Superior temporal gyrus (tissue), 1 donor: ENCODE measurements around the gene TIMM13.

Source experiments
- DNase-seq: peaks from one replicate; pipeline ENCODE4 v3.0.0-alpha.2; 2016; ENCODE audit errors: extremely low spot score

TIMM13 gene

DNA sequence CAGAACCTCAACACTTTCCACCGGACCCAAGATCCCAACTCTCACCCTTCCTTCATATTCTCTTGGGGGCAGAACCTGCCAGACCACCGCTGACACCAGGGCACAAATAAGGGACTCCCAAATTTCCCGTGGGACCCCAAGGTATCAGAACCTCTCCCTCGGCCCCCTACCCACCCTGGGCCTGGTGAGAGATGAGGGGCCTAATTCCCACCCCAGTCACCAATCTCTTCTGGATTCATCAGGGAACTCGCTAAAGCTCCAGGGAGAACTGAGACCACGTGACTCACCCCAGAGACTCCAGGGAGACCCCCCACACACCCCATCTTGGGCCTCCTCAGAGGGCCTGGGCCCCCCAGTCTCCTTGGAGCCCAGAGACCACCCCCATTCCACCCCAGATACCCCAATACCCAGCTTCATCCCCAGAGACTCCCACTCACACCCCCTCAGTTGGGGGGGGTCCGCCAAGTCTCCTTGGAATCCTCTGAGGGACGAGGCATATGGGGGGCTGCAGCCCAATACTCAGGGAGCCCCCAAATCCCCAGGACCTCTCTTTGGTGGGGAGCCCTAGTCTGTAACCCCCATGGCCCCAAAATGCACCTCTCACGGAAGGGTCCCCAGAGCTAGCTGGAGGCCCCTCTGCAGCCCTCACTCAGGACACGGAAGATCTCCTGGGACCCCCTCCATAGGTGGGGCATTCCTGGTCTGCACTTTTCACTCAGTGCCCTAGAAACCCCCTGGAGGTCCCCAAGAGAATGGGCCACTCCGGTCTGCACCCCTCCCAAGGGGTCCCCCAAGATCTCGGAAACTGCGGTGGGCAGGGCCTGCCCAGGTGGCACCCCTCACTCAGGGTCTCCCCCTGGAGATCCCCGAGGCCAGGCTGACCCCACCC, 27.8 kb upstream of the TIMM13 start:
- DNase-seq, result no peak

DNA sequence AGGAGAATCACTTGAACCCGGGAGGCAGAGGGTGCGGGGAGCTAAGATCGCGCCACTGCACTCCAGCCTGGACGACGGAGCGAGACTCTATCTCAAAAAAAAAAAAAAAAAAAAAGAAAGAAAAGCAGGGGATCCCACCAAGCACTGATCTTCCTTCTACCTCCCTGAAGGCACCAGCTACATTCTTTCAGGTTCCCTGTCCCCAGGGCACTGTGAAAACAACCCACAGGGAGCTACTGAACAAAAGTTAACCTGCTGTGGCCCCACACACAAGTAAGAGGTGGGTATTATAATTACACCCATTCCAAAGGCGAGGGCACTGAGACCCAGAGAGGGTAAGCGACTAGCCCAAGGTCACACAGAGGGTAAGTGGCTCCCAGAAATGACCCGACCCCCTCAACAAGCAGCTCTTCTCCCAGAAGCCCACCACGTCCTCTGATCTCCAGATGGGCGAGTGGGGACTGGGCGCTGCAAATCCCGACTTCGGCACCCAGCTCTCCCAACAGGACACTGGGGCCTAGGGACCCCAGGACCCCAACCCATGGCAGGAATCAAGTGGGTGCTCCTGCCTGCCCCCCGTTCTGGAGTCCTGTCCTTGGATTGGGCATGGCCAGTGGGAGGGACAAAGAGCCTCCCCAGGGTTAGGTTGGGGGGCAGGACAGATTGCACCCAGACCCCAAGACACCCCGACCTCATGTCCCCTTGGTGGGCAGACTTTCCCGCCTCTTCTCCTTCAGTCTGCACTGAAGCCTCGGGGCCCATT, 27.0 kb upstream of the TIMM13 start:
- no peak for DNase-seq

DNA sequence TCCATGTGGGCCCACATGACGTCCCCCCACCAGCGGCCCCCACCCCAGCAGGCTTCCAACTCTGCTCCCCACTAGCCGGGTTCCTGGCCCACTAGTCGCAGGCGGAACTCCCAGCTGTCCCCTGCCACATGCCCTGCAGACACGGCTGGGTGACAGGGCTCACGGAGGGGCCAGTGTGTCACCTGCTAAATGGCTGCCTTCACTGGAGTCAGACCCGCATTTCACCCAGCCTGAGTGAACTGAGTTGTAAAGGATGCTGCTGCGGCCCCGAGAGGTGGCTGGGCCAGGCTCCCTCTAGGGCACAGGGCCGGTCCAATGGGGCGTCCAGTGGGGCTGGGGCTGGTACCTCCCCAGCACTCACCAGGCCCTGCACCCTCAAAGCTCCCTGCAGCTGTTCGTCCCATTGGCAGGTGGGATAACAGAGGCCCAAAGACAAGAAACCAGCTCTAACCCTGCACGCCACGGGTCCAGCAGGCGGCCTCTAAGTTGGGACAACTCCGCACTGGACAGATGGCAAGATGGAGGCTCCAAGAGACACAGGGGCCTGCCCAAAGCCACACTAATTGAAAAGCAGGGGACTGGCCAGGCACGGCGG, 26.1 kb upstream of the TIMM13 start:
- DNase-seq, result no peak

DNA sequence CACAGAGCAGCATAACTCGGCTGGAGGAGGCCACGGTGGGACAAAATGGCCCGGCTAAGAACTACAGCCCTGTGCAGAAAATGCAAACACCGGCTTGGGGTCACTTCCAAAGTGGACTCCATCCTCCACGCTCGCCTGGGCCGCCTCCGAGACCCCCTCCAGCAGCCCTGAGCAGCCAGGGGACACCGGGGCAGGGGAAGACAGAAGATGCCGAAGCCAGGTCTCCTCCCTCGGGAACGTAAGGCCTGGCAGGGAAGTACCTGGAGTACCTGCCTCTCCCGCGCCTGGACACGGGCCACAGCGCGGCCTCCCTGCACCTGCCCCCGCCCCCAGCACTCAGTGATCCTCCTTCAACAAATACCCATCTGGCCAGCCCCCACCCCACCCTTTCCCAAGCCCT, 24.4 kb upstream of the TIMM13 start:
- DNase-seq, result no peak

- no peak for DNase-seq
Observed at GRCh38 chr19:2451138-2451537, 23.8 kb upstream of the TIMM13 start.

- DNase-seq, result no peak
Observed at GRCh38 chr19:2449019-2449418, 21.6 kb upstream of the TIMM13 start.

DNA sequence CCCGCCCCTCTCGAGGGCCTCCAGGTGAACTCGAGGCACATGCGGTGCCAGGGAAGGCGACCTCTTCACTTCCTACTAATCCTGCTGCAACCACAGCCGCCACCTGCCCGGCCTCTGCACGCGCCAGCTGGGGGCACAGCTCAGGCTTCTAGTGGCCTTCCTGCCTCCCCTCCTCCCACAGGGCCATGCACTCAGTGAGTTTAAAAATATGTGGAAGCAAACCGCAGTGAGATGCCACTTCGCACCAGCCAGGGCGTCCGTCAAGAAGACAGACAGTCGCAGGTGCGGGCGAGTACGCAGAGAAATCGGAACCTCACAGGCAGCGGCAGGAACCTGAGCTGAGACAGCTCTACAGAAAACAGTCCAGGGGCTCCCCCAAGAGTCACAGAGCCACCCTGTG, 19.0 kb upstream of the TIMM13 start:
- no peak for DNase-seq

- DNase-seq, result no peak
Observed at GRCh38 chr19:2444251-2445002, 17.0 kb upstream of the TIMM13 start.

DNA sequence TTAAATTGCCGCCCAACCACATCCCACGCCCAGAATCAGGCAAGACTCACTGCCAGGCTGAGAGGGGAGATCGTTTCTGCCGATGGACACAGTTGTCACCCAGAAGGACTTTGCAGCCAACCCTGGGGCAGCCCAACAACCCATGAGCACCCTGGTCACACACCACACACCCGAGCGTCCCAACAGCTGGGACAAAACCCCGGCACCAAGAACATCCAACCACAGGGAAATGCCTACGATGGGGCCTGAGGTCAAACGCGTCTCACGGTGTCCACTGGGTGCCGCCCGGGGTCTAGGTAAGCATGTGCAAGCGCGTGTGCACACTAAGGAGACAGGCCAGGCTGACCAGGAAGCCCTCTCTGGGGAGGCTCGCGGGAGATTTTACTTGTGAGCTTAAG, 16.4 kb upstream of the TIMM13 start:
- DNase-seq, result no peak

GRCh38 chr19:2443116-2443784, 15.9 kb upstream of the TIMM13 start:
- DNase-seq, result no peak

GRCh38 chr19:2441096-2441752, 13.8 kb upstream of the TIMM13 start:
- DNase-seq, result no peak

DNA sequence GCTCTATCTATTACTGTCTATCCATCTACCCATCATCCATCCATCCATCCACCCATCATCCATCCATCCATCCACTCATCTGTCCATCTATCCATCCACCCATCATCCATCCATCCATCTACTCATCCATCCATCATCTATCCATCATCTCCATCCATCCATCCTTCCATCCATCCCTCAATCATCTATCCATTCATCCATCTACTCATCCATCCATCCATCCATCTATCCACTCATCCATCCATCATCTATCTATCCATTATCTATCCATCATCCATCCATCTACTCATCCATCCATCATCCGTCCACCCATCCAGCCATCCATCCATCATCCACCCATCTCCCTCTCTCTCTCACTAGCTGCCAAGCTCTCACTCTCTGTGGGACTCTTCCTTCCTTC, 13.1 kb upstream of the TIMM13 start:
- no peak for DNase-seq

DNA sequence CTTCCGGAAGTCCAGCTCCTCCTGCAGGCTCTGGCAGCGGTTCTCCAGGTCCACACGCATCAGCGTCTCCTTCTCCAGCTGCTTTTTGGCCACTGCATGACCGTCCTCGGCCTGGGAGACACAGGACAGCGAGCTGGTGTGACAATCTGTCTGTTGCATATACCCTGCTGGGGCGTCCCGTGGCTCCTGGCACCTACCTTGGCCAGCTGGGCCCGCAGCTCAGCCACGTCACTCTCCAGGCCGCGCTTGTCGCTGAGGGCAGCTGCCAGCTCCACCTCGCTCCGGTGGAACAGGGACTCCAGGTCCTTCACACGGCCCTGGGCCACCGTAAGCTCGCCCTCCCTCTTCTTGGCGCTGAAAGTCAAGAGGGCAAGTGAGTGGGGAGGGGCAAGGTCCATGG, 10.8 kb upstream of the TIMM13 start:
- DNase-seq, result no peak

DNA sequence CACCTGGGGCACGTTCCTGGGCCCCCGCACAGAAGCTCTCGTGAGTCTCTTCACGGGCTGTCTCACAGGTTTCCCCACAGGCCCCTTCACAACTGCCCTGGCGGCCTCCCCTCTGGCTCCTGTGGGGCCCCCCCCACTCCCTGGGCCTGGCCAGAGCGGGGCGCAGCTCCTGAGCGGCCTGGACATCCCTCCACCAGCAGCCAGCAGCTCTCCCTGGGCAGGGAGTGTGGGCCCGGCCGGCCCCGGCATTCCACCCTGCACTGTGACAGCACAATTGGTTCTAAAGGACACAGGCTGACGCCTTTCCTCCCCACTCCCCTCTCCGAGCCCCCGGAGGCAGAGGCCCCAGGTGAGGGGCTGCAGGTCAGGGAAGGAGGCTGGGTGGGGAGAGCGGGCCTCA, 9.5 kb upstream of the TIMM13 start:
- no peak for DNase-seq

DNA sequence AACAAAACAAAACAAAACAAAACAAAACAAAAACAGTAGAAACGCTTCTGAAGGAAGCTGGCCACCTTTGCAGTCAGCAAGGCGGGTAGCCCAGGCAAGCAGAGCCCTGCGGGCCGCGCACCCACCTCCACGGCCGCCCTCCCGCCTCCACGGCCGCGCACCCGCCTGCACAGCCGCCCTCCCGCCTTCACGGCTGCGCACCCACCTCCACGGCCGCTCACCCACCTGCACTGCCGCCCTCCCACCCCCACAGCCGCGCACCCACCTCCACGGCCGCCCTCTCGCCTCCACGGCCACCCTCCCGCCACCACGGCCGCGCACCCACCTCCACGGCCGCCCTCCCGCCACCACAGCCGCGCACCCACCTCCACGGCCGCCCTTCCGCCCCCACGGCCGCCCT, 9.0 kb upstream of the TIMM13 start:
- no peak for DNase-seq

GRCh38 chr19:2434721-2435265, 7.4 kb upstream of the TIMM13 start:
- DNase-seq, result no peak

DNA sequence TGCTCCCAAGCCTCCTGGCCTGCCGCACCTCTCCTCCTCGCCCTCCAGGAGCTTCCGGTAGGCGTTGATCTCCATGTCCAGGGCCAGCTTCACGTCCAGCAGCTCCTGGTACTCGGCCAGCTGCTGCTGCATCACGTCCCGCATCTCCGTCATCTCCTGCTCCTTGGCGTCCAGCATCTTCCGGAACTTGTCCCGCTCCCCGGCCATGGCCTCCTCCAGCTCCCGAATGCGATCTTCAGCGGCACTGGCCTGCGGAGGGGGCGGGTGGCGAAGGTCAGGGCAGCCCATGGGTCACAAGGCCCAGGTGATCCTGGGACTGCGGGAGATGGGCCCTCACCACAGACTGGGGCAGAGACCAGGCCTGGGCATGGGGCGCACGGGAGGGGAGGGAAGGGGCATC, 6.9 kb upstream of the TIMM13 start:
- DNase-seq, result no peak

GRCh38 chr19:2433854-2434253, 6.5 kb upstream of the TIMM13 start:
- DNase-seq, result no peak

GRCh38 chr19:2432131-2432848, 4.9 kb upstream of the TIMM13 start:
- no peak for DNase-seq
